ENCODE results near the gene GPR132.

- TF ChIP-seq CTCF (IDR thresholded peaks at IDR 0.05; ENCODE audit: insufficient read depth, low read length) (no peak), POLR2AphosphoS5 (IDR thresholded peaks at IDR 0.05; ENCODE audit: low read depth) (no peak), GABPA (IDR thresholded peaks at IDR 0.05; ENCODE audit: low read depth) (no peak), REST (IDR thresholded peaks at IDR 0.05; ENCODE audit: insufficient replicate concordance, low read depth) (no peak), SPI1 (IDR thresholded peaks at IDR 0.05; ENCODE audit: borderline replicate concordance, low read depth) (no peak)
These were observed 50.6 kb downstream of the GPR132 start for GRCh38 chr14:105014631-105015030.

Data from HL-60 (cell line).